A549 (cell line): ENCODE data around the gene MED12.

Source experiments
- CEBPB ChIP-seq, 2 experiments: fragments of >200 bp in 1 of 2; sonication (Bioruptor Twin) in 1 of 2; formaldehyde crosslinking in 1 of 2; IDR thresholded peaks; 2 replicates each; pipeline ENCODE4 v1.6.1; 2012 to 2016
- CTCF ChIP-seq: fragments of >200 bp; sonication (Bioruptor Twin); formaldehyde crosslinking; IDR thresholded peaks from 3 replicates; pipeline ENCODE4 v1.5.1; 2016
- HMGXB4 ChIP-seq: fragments of 250-450 bp; sonication (Bioruptor Pico); IDR thresholded peaks from 2 replicates; pipeline ENCODE4 v1.5.0; 2021; ENCODE audit warnings: mild to moderate bottlenecking, moderate library complexity, borderline replicate concordance
- ZFP36 ChIP-seq: fragments of 450-650 bp; IDR thresholded peaks from 2 replicates; pipeline ENCODE4 v1.6.1; 2014; ENCODE audit warnings: borderline replicate concordance; ENCODE audit not compliant: partially characterized antibody

- TF ChIP-seq ZFP36 (no peak), CEBPB (IDR thresholded peaks at IDR 0.05) (no peak), HMGXB4 (no peak), CTCF (no peak)
Measured at GRCh38 chrX:71111921-71112431, 6.4 kb upstream of the MED12 start.
